ENCODE results near the gene SNX24. TPM values are rescaled to one million over a fixed set of nuclear protein-coding genes. Genes with fewer than 3 reads are reported as not detected.
A peak's percentile ranks its signal among the peaks of the same experiment; 100 is the strongest.

SNX24 gene
- total and polyA plus RNA-seq, 9 of the 15 experiments (the other 6 are each of a cell fraction or from before 2014, with no cell fraction given): 5.3 to 10.1 (median 7.9) TPM

GRCh38 chr5:122863240-122863639 lies 17.8 kb downstream of the SNX24 start (continued):
- TF ChIP-seq CREBBP (IDR thresholded peaks at IDR 0.05; ENCODE audit: low read depth, low read length): no peak
- TF ChIP-seq ZKSCAN1 (IDR thresholded peaks at IDR 0.05; ENCODE audit: low read depth, low read length): no peak
- TF ChIP-seq FOXM1 (IDR thresholded peaks at IDR 0.05; ENCODE audit: low read depth): peak; percentile 74
- no peak for TF ChIP-seq FOXM1 (CRISPR knock-in tag; IDR thresholded peaks at IDR 0.05; ENCODE audit: low read depth)
- TF ChIP-seq SRF (CRISPR knock-in tag; IDR thresholded peaks at IDR 0.05): no peak
- no peak for TF ChIP-seq KAT8 (IDR thresholded peaks at IDR 0.05; ENCODE audit: low read depth)
- no peak for TF ChIP-seq PRPF4 (IDR thresholded peaks at IDR 0.05; ENCODE audit: insufficient read depth, low read depth, low read length, poor library complexity, severe bottlenecking)
- TF ChIP-seq CTCF (IDR thresholded peaks at IDR 0.05 in 2 of 3, conservative IDR thresholded peaks at IDR 0.05 in 1 of 3; ENCODE audit: insufficient read depth in 2 of 3, low read depth in 1 of 3, low read length in 3 of 3): no peak
- TF ChIP-seq TOE1 (IDR thresholded peaks at IDR 0.05; ENCODE audit: borderline replicate concordance): no peak; the same call in 1 of the 2 replicates
- TF ChIP-seq TOE1 (CRISPR knock-in tag; IDR thresholded peaks at IDR 0.05; ENCODE audit: borderline replicate concordance, low read depth): no peak
- no peak for TF ChIP-seq POLR3A (IDR thresholded peaks at IDR 0.05; ENCODE audit: borderline replicate concordance, extremely low read depth, insufficient read depth, insufficient read length)
- TF ChIP-seq NCOA1 (IDR thresholded peaks at IDR 0.05; ENCODE audit: low read depth): peak; percentile 79; the same call in 1 of the 2 replicates
- TF ChIP-seq POLR2H (tag; IDR thresholded peaks at IDR 0.05; ENCODE audit: low read depth): no peak
- no peak for TF ChIP-seq RBM15 (IDR thresholded peaks at IDR 0.05; ENCODE audit: insufficient read depth, low read length)
- peak in 1 of 2 experiments; percentile 62; a peak in 2 of 4 replicates for TF ChIP-seq RCOR1 (IDR thresholded peaks at IDR 0.05; ENCODE audit: borderline replicate concordance in 1 of 2, low read depth in 2 of 2, low read length in 2 of 2)
- TF ChIP-seq GABPB2 (CRISPR knock-in tag; conservative IDR thresholded peaks at IDR 0.05): no peak
- TF ChIP-seq RBBP5 (IDR thresholded peaks at IDR 0.05; ENCODE audit: borderline replicate concordance, insufficient read depth, low read length, poor library complexity, severe bottlenecking): no peak
- TF ChIP-seq, protein P1, sequence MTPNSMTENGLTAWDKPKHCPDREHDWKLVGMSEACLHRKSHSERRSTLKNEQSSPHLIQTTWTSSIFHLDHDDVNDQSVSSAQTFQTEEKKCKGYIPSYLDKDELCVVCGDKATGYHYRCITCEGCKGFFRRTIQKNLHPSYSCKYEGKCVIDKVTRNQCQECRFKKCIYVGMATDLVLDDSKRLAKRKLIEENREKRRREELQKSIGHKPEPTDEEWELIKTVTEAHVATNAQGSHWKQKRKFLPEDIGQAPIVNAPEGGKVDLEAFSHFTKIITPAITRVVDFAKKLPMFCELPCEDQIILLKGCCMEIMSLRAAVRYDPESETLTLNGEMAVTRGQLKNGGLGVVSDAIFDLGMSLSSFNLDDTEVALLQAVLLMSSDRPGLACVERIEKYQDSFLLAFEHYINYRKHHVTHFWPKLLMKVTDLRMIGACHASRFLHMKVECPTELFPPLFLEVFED (CRISPR knock-in tag; conservative IDR thresholded peaks at IDR 0.05): peak; percentile 77; the same call in 1 of the 2 replicates
- TF ChIP-seq CXXC5 (CRISPR knock-in tag; IDR thresholded peaks at IDR 0.05): peak; percentile 46
- no peak for TF ChIP-seq SPI1 (IDR thresholded peaks at IDR 0.05; ENCODE audit: borderline replicate concordance, low read depth, low read length)
- TF ChIP-seq PTBP1 (IDR thresholded peaks at IDR 0.05; ENCODE audit: low read depth, low read length): no peak
- TF ChIP-seq ERF (CRISPR knock-in tag; IDR thresholded peaks at IDR 0.05): no peak
- no peak for TF ChIP-seq PHF8 (IDR thresholded peaks at IDR 0.05; ENCODE audit: borderline replicate concordance, low read length)
- TF ChIP-seq HOXB6 (CRISPR knock-in tag; IDR thresholded peaks at IDR 0.05; ENCODE audit: borderline replicate concordance): no peak
- peak; percentile 57 to 62; a peak in 2 of 4 replicates for TF ChIP-seq FOXK2 (conservative IDR thresholded peaks at IDR 0.05 in 1 of 2, IDR thresholded peaks at IDR 0.05 in 1 of 2; ENCODE audit: low read depth in 2 of 2)
- TF ChIP-seq GTF2B (IDR thresholded peaks at IDR 0.05; ENCODE audit: extremely low read depth, insufficient read length): no peak
